HepG2 (cell line): ENCODE measurements around the gene WNT7A. TPM values are rescaled to one million over a fixed set of nuclear protein-coding genes. Genes with fewer than 3 reads are reported as not detected.

Experiments
- ATAC-seq: fragments of 200-7000 bp; cut with Tn5 transposase; 3 replicates; pipeline ENCODE4 v1.9.1; 2020; ENCODE audit warnings: mild to moderate bottlenecking, moderate library complexity
- BruUV-seq: library from RNA; stranded (reverse); fragments of 400-500 nt; replicated peaks from 2 replicates; lab custom pipeline; 2021; lab: Mats Ljungman, UMichigan
- CTCF ChIA-PET: fragments of 300-600 bp; formaldehyde crosslinking; extraction: SDS; loops from one replicate; lab custom pipeline; 2021; ENCODE audit warnings: low total read pairs, inconsistent platforms, low intra/inter-chr PET ratio; lab: Yijun Ruan, JAX
- POLR2A ChIA-PET: fragments of 350-600 bp; sonication (Branson Sonifier 250); formaldehyde crosslinking; loops from one replicate; lab custom pipeline; 2020; ENCODE audit warnings: antibody characterized with exemption, inconsistent platforms; lab: Yijun Ruan, JAX
- DNase-seq: peaks from one replicate; pipeline ENCODE4 v3.0.0-alpha.2; 2015; ENCODE audit warnings: low spot score
- FAIRE-seq: peaks from 3 replicates; lab custom pipeline; 2011; peaks lifted over from hg19 to GRCh38; lab: Jason Lieb, UNC
- H2AFZ ChIP-seq: one replicate; pipeline ENCODE4 v1.6.1; 2011; ENCODE audit warnings: low read length, inconsistent platforms
- H3K27ac ChIP-seq: fragments of 300-600 bp; 3 replicates; pipeline ENCODE4 v1.8.0; 2011; ENCODE audit warnings: mixed run types, mild to moderate bottlenecking, mixed read lengths, low read length, inconsistent platforms; ENCODE audit not compliant: insufficient read depth; ENCODE audit errors: extremely low read length
- H3K27me3 ChIP-seq, 2 experiments: fragments of 200-600 bp in 1 of 2; 2 replicates in 1 of 2; 3 replicates in 1 of 2; pipeline versions ENCODE4 v1.6.0 to v1.8.0; 2011; ENCODE audit warnings: low read length in 2 of 2, mild to moderate bottlenecking in 2 of 2, moderate library complexity in 2 of 2, inconsistent platforms in 1 of 2; ENCODE audit not compliant: insufficient read depth in 2 of 2, control insufficient read depth in 1 of 2
- H3K36me3 ChIP-seq, 2 experiments: fragments of 200-600 bp in 1 of 2; replicated peaks in 1 of 2; 2 replicates in 1 of 2; 3 replicates in 1 of 2; pipeline versions ENCODE4 v1.5.1 to v1.8.0; 2011; ENCODE audit warnings: low read length in 2 of 2, inconsistent platforms in 1 of 2; ENCODE audit not compliant: insufficient read depth in 2 of 2, control insufficient read depth in 1 of 2
- H3K4me1 ChIP-seq: 2 replicates; pipeline ENCODE4 v1.5.1; 2012; ENCODE audit warnings: low read length, inconsistent platforms; ENCODE audit not compliant: insufficient read depth
- H3K4me2 ChIP-seq: 2 replicates; pipeline ENCODE4 v1.6.0; 2011; ENCODE audit warnings: low read depth, low read length, inconsistent platforms
- H3K4me3 ChIP-seq, 3 experiments: fragments of 200-600 bp in 1 of 3; sonication (generic), shearing (Covaris generic) in 1 of 3; replicated peaks in 1 of 3; 2 replicates each; pipeline ENCODE4 v1.5.1; 2011 to 2016; ENCODE audit warnings: low read length in 3 of 3, inconsistent platforms in 2 of 3, low read depth in 2 of 3, mild to moderate bottlenecking in 2 of 3, control low read depth in 1 of 3, mixed read lengths in 1 of 3; ENCODE audit not compliant: insufficient read depth in 1 of 3
- H3K79me2 ChIP-seq: one replicate; pipeline ENCODE4 v1.6.1; 2011; ENCODE audit warnings: low read length, inconsistent platforms; ENCODE audit not compliant: insufficient read depth
- H3K9ac ChIP-seq: 2 replicates; pipeline ENCODE4 v1.6.0; 2011; ENCODE audit warnings: mild to moderate bottlenecking, low read depth, low read length, inconsistent platforms; ENCODE audit not compliant: insufficient read depth
- H3K9me3 ChIP-seq: 2 replicates; pipeline ENCODE4 v1.5.1; 2012; ENCODE audit warnings: mild to moderate bottlenecking, low read length
- H4K20me1 ChIP-seq: 2 replicates; pipeline ENCODE4 v1.6.0; 2011; ENCODE audit warnings: inconsistent platforms, mild to moderate bottlenecking, low read length, moderate library complexity; ENCODE audit not compliant: insufficient read depth
- FLYWCH1 ChIP-seq: sonication (generic); formaldehyde crosslinking; IDR thresholded peaks from 2 replicates; pipeline ENCODE4 v1.8.1; 2023; ENCODE audit warnings: mild to moderate bottlenecking, missing genetic modification reagents
- HNF4G ChIP-seq, 2 experiments: sonication (generic) in 1 of 2; formaldehyde crosslinking in 1 of 2; IDR thresholded peaks; 2 replicates each; pipeline versions ENCODE4 v1.4.0 to v1.6.1; 2011 to 2020; ENCODE audit warnings: borderline replicate concordance in 2 of 2, low read depth in 2 of 2, mild to moderate bottlenecking in 2 of 2, low read length in 1 of 2, missing genetic modification reagents in 1 of 2, moderate library complexity in 1 of 2
- NFE2 ChIP-seq: sonication (generic); formaldehyde crosslinking; IDR thresholded peaks from 2 replicates; pipeline ENCODE4 v1.4.0; 2020; ENCODE audit warnings: missing genetic modification reagents
- PATZ1 ChIP-seq: sonication (generic); formaldehyde crosslinking; IDR thresholded peaks from 2 replicates; pipeline ENCODE4 v1.4.0; 2020; ENCODE audit warnings: missing genetic modification reagents
- POLR2A ChIP-seq, 2 experiments: IDR thresholded peaks; 2 replicates each; pipeline ENCODE4 v1.6.1; 2011; ENCODE audit warnings: low read depth in 2 of 2, low read length in 2 of 2, mild to moderate bottlenecking in 1 of 2, moderate library complexity in 1 of 2; ENCODE audit not compliant: insufficient read depth in 1 of 2
- SMARCC2 ChIP-seq: fragments of 450-650 bp; IDR thresholded peaks from 2 replicates; pipeline ENCODE4 v1.6.1; 2017; ENCODE audit warnings: antibody characterized with exemption, mild to moderate bottlenecking
- SMYD3 ChIP-seq: sonication (generic); formaldehyde crosslinking; IDR thresholded peaks from 2 replicates; pipeline ENCODE4 v1.8.1; 2023; ENCODE audit warnings: mild to moderate bottlenecking, missing genetic modification reagents
- SRF ChIP-seq: IDR thresholded peaks from 2 replicates; pipeline ENCODE4 v1.6.1; 2011; ENCODE audit warnings: mild to moderate bottlenecking, low read depth, low read length, moderate library complexity
- SYNCRIP ChIP-seq: fragments of 200-400 bp; formaldehyde crosslinking; IDR thresholded peaks from 2 replicates; pipeline ENCODE4 v1.6.1; 2018; ENCODE audit warnings: mild to moderate bottlenecking, low read depth, low read length; ENCODE audit not compliant: insufficient read depth
- ZNF883 ChIP-seq: sonication (generic); formaldehyde crosslinking; IDR thresholded peaks from 2 replicates; pipeline ENCODE4 v1.5.1; 2020; ENCODE audit warnings: mild to moderate bottlenecking, missing genetic modification reagents; ENCODE audit errors: not compliant biosample characterization
- WGBS: methylation state at CpG from one replicate; pipeline ENCODE4 v1.1.6; 2017; ENCODE audit warnings: low lambda C conversion rate; 5-methylcytosine and 5-hydroxymethylcytosine counted together
- in situ Hi-C: cut with HindIII; loops from 2 replicates; pipeline ENCODE4 v1.10.0; 2017; ENCODE audit warnings: low pct_unique_long_range_greater_than_20kb; ENCODE audit not compliant: extremely low pct_ligation_motif_present
- intact Hi-C: fragments of 100-400 bp; cut with micrococcal nuclease; formaldehyde crosslinking; loops from one replicate; pipeline ENCODE4 v1.10.0; 2022; ENCODE audit not compliant: unreplicated experiment
- polyA plus RNA-seq, 8 experiments: library from polyadenylated mRNA; depleted of rRNA in 3 of 8; stranded (reverse) in 7 of 8; unstranded in 1 of 8; fragments of >200 nt; fragmentation: Illumina TruSeq in 4 of 8; extraction: Trizol in 4 of 8; gene quantifications; 2 replicates each; pipeline versions ENCODE4 v1.2.1 to v1.2.3, GENCODE V29; 2011 to 2016; ENCODE audit warnings: low read depth in 4 of 8, missing spikeins in 1 of 8, mixed read lengths in 1 of 8; ENCODE audit not compliant: insufficient read depth in 1 of 8
- total RNA-seq, 5 experiments: library from RNA; depleted of rRNA; stranded (reverse); fragments of >200 nt; fragmentation: Illumina TruSeq; extraction: Trizol; gene quantifications; 2 replicates each; pipeline ENCODE4 v1.2.3, GENCODE V29; 2016; ENCODE audit warnings: low read depth in 1 of 5
- TF ChIP-seq, protein P1 (sequence below): sonication (generic); formaldehyde crosslinking; IDR thresholded peaks from 2 replicates; pipeline ENCODE4 v1.5.0; 2020; ENCODE audit warnings: mild to moderate bottlenecking, missing genetic modification reagents
- TF ChIP-seq, protein P2 (sequence below): fragments of 450-650 bp; IDR thresholded peaks from 2 replicates; pipeline ENCODE4 v1.6.1; 2016
- TF ChIP-seq, protein P3 (sequence below): sonication (generic); formaldehyde crosslinking; IDR thresholded peaks from 2 replicates; pipeline ENCODE4 v1.5.1; 2020; ENCODE audit warnings: mild to moderate bottlenecking, missing genetic modification reagents, borderline replicate concordance

WNT7A gene
- total and polyA plus RNA-seq, 2 of the 13 experiments (the other 11 are each of a cell fraction or from before 2014, with no cell fraction given) = not detected

DNA sequence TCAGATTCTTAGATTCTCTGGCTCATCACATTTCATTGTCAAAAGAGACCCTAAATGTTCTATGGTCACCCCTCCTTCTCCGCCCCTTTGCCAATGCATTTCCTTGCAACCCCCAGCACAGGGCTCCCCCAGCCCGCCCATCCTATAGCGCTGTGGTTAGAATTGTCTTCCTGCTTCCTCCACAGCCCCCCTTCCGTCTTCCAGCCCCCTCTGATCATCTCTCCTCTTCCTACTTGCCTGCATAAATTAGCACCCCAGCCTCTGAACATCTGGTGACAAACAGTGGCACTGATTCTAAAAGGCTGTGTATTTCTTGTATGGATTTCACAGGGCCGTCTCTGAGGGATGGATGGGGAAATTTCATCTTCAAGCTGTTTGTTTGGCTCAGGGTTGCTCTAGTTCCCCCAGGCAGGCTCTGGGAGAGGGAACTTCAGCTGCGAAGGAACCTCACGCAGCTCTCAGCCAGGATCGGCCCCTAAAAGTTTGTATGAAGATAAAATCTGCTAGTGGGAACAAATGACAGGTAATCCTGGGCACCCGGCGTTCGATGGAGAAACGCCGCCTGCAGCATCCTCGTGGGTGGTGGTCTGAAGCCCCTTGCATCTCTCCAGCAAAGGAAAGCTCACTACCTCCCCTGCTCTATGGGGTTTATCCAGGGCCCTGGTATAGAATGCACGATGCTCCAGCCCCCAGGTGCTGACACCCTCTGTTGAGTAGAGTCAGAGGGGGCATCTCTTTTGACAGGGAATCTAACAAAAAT lies 83.0 kb downstream of the WNT7A start:
- CTCF ChIA-PET = no interaction called here
- Histone ChIP-seq H3K9ac (no peak overlapping the region), H3K9me3 (no peaks in the 10 kb centered on the region), H3K36me3 (no peaks in the 10 kb centered on the region), H3K27me3 (peaks cover 7 to 85% of the 10 kb centered on the region in 2 experiments), H3K27ac (no peak overlapping the region), H3K4me3 (no peak overlapping the region), H2AFZ (no peak overlapping the region), H3K4me2 (no peak overlapping the region), H3K79me2 (no peaks in the 10 kb centered on the region), H4K20me1 (0 out of 2 replicates have a peak, but pooled peaks cover 2% of the 10 kb centered on the region), H3K4me1 (no peaks in the 10 kb centered on the region)
- ATAC-seq = no peak
- FAIRE-seq = no peak
- DNase-seq = no peak
- in situ Hi-C loops = no loop called here
- intact Hi-C loops = no loop called here
- 22% methylated on average over 11 of the region's 15 CpGs for WGBS
- POLR2A ChIA-PET = no interaction called here
- BruUV-seq = no TSS peak
- no peak for TF ChIP-seq HNF4G (IDR thresholded peaks at IDR 0.05; ENCODE audit: borderline replicate concordance, low read depth, low read length)
- TF ChIP-seq HNF4G (CRISPR knock-in tag; IDR thresholded peaks at IDR 0.05; ENCODE audit: borderline replicate concordance, low read depth) = no peak
- no peak for TF ChIP-seq NFE2 (CRISPR knock-in tag)
- TF ChIP-seq, protein P1, sequence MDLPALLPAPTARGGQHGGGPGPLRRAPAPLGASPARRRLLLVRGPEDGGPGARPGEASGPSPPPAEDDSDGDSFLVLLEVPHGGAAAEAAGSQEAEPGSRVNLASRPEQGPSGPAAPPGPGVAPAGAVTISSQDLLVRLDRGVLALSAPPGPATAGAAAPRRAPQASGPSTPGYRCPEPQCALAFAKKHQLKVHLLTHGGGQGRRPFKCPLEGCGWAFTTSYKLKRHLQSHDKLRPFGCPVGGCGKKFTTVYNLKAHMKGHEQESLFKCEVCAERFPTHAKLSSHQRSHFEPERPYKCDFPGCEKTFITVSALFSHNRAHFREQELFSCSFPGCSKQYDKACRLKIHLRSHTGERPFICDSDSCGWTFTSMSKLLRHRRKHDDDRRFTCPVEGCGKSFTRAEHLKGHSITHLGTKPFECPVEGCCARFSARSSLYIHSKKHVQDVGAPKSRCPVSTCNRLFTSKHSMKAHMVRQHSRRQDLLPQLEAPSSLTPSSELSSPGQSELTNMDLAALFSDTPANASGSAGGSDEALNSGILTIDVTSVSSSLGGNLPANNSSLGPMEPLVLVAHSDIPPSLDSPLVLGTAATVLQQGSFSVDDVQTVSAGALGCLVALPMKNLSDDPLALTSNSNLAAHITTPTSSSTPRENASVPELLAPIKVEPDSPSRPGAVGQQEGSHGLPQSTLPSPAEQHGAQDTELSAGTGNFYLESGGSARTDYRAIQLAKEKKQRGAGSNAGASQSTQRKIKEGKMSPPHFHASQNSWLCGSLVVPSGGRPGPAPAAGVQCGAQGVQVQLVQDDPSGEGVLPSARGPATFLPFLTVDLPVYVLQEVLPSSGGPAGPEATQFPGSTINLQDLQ = no peak
- TF ChIP-seq, protein P2, sequence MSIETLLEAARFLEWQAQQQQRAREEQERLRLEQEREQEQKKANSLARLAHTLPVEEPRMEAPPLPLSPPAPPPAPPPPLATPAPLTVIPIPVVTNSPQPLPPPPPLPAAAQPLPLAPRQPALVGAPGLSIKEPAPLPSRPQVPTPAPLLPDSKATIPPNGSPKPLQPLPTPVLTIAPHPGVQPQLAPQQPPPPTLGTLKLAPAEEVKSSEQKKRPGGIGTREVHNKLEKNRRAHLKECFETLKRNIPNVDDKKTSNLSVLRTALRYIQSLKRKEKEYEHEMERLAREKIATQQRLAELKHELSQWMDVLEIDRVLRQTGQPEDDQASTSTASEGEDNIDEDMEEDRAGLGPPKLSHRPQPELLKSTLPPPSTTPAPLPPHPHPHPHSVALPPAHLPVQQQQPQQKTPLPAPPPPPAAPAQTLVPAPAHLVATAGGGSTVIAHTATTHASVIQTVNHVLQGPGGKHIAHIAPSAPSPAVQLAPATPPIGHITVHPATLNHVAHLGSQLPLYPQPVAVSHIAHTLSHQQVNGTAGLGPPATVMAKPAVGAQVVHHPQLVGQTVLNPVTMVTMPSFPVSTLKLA = no peak
- TF ChIP-seq PATZ1 = no peak
- no peak for TF ChIP-seq SYNCRIP
- TF ChIP-seq, protein P3, sequence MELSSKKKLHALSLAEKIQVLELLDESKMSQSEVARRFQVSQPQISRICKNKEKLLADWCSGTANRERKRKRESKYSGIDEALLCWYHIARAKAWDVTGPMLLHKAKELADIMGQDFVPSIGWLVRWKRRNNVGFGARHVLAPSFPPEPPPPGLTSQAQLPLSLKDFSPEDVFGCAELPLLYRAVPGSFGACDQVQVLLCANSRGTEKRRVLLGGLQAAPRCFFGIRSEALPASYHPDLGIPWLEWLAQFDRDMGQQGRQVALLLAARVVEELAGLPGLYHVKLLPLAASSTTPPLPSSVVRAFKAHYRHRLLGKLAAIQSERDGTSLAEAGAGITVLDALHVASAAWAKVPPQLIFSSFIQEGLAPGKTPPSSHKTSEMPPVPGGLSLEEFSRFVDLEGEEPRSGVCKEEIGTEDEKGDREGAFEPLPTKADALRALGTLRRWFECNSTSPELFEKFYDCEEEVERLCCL (CRISPR knock-in tag) = no peak
- TF ChIP-seq FLYWCH1 (CRISPR knock-in tag) = no peak
- no peak for TF ChIP-seq POLR2A (IDR thresholded peaks at IDR 0.05; ENCODE audit: insufficient read depth in 1 of 2, low read depth in 2 of 2, low read length in 2 of 2)
- TF ChIP-seq ZNF883 = no peak
- TF ChIP-seq SRF = no peak
- TF ChIP-seq SMYD3 (CRISPR knock-in tag) = no peak
- no peak for TF ChIP-seq SMARCC2
